ENCODE measurements around the gene SORCS1. TPM values are rescaled to one million over a fixed set of nuclear protein-coding genes. Genes with fewer than 3 reads are reported as not detected.
A peak's percentile ranks its signal among the peaks of the same experiment; 100 is the strongest.

The SORCS1 gene
- total RNA-seq, 2 donors from 2014 or later, result not detected

DNA sequence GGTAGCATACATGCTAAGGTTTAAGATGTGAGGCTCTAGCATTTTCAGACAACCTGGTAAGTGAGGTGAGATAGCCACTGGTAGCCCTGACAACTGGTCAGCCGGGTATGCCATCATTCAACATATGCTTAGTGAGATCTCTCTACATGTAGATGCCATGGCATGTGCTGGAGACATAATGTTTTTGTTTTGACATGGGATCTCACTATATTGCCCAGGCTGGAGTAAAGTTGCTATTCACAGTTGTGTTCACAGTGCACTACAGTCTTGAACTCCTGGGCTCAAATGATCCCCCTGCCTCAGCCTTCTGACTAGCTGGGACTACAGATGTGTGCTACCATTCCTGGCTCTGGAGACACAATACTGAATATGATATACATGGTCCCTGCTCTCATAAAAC, 437.3 kb downstream of the SORCS1 start:
- H3K9me3 Mint-ChIP-seq, result peaks cover 2 to 4% of the 10 kb centered on the region in 2 donors
- no peak for DNase-seq
- H3K36me3 Mint-ChIP-seq (ENCODE audit: insufficient read depth in 2 of 2), result peaks cover 0 to 1% of the 10 kb centered on the region in 2 donors
- no peak overlapping the region for H3K4me3 Mint-ChIP-seq
- no peak for ATAC-seq (replicated peaks in 1 of 2)
- H3K27me3 Mint-ChIP-seq (ENCODE audit: low read depth), result no peaks in the 10 kb centered on the region
- no peaks in the 10 kb centered on the region for H3K4me1 Mint-ChIP-seq (ENCODE audit: low read depth)
- no peak overlapping the region for H3K27ac Mint-ChIP-seq

DNA sequence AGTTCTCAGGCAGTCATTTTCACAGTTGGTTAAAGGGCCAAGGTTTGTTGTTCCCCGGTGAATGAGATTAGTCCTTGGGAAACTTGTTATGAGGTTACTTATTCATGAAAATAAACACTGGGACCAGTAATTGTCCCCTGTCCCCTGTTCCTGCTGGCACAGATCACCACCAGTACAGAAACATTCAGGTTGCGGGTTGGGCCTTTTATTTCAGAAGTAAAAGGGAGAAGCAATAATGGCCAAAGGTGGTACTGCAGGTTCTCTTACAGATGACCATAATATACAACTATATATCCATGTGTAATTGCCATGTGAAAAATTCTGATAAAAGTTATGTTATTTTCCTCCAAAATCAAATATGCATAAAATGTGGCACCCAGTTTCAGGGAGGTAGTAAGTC, 442.0 kb downstream of the SORCS1 start:
- Mint-ChIP-seq H3K4me3 (no peak overlapping the region), H3K27me3 (ENCODE audit: low read depth) (no peaks in the 10 kb centered on the region), H3K27ac (no peak overlapping the region), H3K9me3 (peaks cover 4 to 8% of the 10 kb centered on the region in 2 donors), H3K4me1 (ENCODE audit: low read depth) (no peaks in the 10 kb centered on the region), H3K36me3 (ENCODE audit: insufficient read depth in 2 of 2) (peaks cover 0 to 1% of the 10 kb centered on the region in 2 donors)
- DNase-seq (no peak), ATAC-seq (replicated peaks in 1 of 2) (no peak)

DNA sequence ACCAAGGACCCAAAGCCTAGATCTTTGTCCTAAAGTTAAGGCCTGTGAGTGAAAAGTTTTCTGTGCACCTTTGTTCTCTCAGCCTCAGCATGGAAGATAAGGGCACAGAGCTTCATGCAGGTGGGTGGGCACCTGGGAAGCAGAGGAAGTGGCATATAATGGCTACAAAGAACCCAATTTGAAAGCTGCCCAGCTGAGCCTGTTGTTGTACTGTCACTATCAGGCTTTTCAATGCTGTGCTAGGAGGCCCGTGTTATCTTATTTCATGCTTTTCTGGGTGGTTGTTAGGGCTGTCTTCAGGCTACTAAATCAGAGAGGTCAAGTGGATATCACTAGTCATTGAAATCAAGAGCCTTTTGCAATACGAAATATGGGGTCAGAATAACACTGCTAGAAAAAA, 443.8 kb downstream of the SORCS1 start:
- Mint-ChIP-seq H3K27ac (no peak overlapping the region), H3K27me3 (ENCODE audit: low read depth) (no peaks in the 10 kb centered on the region), H3K4me3 (no peak overlapping the region), H3K9me3 (peaks cover 4 to 8% of the 10 kb centered on the region in 2 donors), H3K4me1 (ENCODE audit: low read depth) (no peaks in the 10 kb centered on the region), H3K36me3 (ENCODE audit: insufficient read depth in 2 of 2) (peaks cover 0 to 1% of the 10 kb centered on the region in 2 donors)
- DNase-seq (no peak), ATAC-seq (replicated peaks in 1 of 2) (no peak)

DNA sequence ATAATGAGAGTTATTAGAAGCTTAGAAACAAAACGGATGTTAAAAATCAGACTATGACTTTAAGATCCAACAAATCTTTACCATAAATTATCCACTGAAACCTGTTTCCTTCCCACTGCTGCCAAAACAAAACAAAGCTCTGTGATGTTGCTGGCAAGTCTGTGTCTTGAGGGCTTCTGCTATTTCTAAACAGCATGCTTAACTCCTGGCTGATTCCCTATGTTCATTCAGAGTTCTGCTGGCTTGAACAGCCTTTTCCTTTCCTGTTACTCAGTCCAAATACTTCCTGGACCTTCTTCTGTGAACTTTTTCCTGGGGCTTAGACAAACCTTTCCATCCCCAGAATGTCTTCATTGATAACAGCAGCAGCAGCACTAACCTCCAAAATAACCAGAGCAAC, 448.1 kb downstream of the SORCS1 start:
- Mint-ChIP-seq H3K27me3 (ENCODE audit: low read depth) (no peaks in the 10 kb centered on the region), H3K4me3 (no peak overlapping the region), H3K36me3 (ENCODE audit: insufficient read depth in 2 of 2) (no peaks in the 10 kb centered on the region), H3K9me3 (peaks cover 4 to 8% of the 10 kb centered on the region in 2 donors), H3K4me1 (ENCODE audit: low read depth) (no peaks in the 10 kb centered on the region), H3K27ac (no peak overlapping the region)
- ATAC-seq (replicated peaks in 1 of 2), result no peak
- DNase-seq, result no peak

DNA sequence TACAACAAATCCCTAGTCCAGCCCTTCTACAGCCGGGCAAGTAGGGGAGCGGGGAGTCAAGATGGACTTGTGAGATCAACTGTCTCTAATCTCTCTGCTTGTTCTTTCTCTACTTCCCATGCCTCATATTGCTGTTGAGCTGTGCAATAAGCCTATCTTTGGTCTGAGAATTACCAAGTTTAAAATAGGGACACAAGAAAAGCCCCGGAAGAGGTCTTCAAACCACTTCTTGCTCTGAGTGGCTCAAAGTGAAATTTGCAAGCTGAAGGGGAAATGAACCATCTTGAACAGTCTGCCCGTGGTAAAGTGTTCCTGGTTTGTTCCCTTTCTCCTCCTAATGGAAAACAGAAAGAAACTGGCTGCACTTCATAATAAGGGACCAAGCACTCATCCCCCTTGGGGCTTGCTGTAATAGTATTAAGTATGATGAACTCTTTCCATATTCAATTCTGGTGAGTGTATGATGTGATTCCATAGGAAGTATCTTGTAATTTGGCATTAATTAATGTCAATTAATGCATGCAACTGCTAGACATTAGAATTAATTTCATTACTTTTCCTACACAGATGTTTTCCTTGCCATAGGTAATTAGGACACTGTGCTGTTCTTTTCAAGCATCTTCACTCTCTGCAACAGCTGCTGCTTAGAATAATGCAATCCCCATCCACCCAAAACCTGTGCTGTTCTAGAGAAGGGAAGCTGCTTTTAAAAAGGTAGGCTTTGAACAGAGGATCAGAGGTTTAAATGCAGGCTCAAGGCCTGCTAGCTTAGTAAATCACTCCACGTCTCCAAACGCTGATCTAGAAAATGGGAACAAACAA, 449.6 kb downstream of the SORCS1 start:
- H3K4me1 Mint-ChIP-seq (ENCODE audit: low read depth), result no peaks in the 10 kb centered on the region
- no peak for ATAC-seq (replicated peaks in 1 of 2)
- H3K36me3 Mint-ChIP-seq (ENCODE audit: insufficient read depth in 2 of 2), result no peaks in the 10 kb centered on the region
- no peak overlapping the region for H3K4me3 Mint-ChIP-seq
- no peak overlapping the region for H3K27ac Mint-ChIP-seq
- no peak for DNase-seq
- H3K27me3 Mint-ChIP-seq (ENCODE audit: low read depth), result no peaks in the 10 kb centered on the region
- peaks cover 4 to 7% of the 10 kb centered on the region in 2 donors for H3K9me3 Mint-ChIP-seq

DNA sequence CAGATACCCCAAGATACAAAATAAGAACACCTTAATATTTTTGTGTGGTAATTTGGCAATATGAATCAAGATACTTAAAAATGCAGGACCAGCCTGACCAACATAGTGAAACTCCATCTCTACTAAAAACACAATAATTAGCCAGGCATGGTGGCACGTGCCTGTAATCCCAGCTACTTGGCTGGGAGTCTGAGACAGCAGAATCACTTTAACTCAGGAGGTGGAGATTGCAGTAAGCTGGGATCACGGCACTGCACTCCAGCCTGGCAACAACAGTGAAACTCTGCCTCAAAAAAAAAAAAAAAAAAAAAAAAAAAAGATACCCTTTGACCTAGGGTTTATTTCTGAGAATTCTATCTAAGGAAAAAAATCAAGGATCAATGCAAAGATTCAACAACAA, 450.7 kb downstream of the SORCS1 start:
- H3K4me3 Mint-ChIP-seq, result no peak overlapping the region
- H3K27ac Mint-ChIP-seq, result no peak overlapping the region
- no peaks in the 10 kb centered on the region for H3K4me1 Mint-ChIP-seq (ENCODE audit: low read depth)
- ATAC-seq (replicated peaks in 1 of 2) (no peak), DNase-seq (no peak)
- H3K27me3 Mint-ChIP-seq (ENCODE audit: low read depth), result no peaks in the 10 kb centered on the region
- H3K9me3 Mint-ChIP-seq, result peaks cover 0 to 3% of the 10 kb centered on the region in 2 donors
- H3K36me3 Mint-ChIP-seq (ENCODE audit: insufficient read depth in 2 of 2), result no peaks in the 10 kb centered on the region

DNA sequence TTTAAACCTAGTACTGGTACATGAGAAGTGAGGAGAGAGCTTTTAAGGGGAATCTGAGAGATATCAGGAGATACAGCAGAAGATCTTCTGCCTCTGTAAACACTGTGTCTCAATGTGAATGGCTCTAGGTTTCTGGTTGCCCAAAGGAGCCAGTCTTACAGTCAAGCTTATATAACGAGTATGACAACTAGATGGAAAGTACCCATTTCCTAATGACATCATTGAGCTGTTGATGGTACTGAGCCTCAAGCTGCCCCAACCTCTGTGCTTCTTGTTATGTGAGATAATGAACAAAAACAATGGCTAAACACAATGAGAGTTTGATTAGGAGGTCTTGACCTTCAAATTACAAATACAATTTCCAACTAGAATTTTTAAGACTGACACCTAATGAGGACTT, 451.5 kb downstream of the SORCS1 start:
- Mint-ChIP-seq H3K27me3 (ENCODE audit: low read depth) (no peaks in the 10 kb centered on the region), H3K36me3 (ENCODE audit: insufficient read depth in 2 of 2) (no peaks in the 10 kb centered on the region), H3K27ac (no peak overlapping the region), H3K4me1 (ENCODE audit: low read depth) (no peaks in the 10 kb centered on the region), H3K4me3 (no peak overlapping the region), H3K9me3 (peaks cover 0 to 3% of the 10 kb centered on the region in 2 donors)
- ATAC-seq (replicated peaks in 1 of 2), result no peak
- no peak for DNase-seq

DNA sequence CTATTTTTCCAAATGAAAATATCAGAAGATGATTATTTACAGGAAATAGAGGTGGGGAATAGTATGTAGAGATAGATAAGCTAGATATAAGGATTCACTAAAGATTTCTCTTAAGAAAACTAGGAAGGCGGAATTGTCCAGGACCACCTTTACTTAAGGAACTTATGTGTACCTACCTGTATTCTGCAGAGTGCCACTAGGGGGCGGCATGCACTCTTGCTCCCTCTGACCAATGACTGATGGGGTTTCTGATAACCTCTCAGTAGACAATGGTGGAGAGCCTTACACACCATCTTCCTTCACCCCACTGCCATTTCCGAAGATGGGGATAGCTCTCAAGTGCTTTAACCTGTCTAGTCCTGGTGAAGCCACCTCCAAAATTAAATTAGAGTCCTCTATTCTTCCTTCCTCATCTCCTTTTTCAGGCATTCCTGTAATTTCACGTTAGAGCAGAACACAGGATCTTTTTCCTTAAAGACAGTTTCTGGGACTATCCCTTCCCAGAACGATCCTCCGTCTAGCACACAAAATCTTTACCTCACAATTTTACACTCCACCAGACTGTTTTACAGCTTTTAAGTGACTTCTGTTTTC, 453.1 kb downstream of the SORCS1 start:
- DNase-seq (peak; percentile 36 to 43), ATAC-seq (replicated peaks in 1 of 2) (no peak)
- Mint-ChIP-seq H3K36me3 (ENCODE audit: insufficient read depth in 2 of 2) (no peaks in the 10 kb centered on the region), H3K4me3 (no peak overlapping the region), H3K27ac (no peak overlapping the region), H3K4me1 (ENCODE audit: low read depth) (no peaks in the 10 kb centered on the region), H3K27me3 (ENCODE audit: low read depth) (no peaks in the 10 kb centered on the region), H3K9me3 (peaks cover 0 to 3% of the 10 kb centered on the region in 2 donors)

DNA sequence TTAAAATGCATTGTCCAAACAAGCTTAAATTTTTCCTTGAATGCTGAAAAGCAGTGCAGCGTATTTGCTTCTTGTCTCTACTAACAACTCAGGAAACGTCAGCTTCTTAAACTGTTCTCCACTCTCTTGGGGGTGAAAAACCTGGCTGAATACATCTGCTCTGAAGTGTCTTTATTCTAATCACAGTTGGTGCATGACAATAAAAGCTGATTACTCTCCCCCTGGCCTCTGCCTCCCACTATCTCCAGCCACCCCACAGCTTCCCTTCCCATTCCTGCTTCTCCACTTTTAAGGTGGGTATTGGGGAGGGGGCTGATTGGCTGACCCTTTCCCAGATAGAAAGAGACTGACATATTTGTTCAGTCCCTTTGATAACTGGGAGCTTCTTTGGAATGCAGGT, 456.0 kb downstream of the SORCS1 start:
- Mint-ChIP-seq H3K4me3 (no peak overlapping the region), H3K4me1 (ENCODE audit: low read depth) (no peaks in the 10 kb centered on the region), H3K27ac (no peak overlapping the region), H3K36me3 (ENCODE audit: insufficient read depth in 2 of 2) (no peaks in the 10 kb centered on the region), H3K27me3 (ENCODE audit: low read depth) (no peaks in the 10 kb centered on the region), H3K9me3 (peaks cover 0 to 3% of the 10 kb centered on the region in 2 donors)
- ATAC-seq (replicated peaks in 1 of 2) (no peak), DNase-seq (no peak)

DNA sequence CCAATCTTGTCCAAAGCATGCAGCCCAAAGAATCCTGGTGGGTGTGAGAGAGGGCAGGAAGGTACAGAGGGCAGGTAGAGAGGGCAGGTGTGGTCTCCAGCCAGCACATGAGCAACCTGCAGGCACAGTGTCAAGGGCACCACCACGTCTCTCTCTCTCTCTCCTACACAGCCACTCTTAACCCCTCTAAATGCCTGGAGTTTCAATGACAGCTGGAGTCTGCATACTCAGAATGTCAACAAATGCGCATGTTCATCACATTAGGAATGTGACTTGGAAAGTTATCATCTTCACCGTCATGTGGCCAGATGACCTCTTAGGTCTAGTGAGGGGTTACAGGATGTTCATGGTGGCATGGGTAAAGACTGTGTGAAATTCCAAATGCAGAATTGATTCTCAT, 456.8 kb downstream of the SORCS1 start:
- no peak overlapping the region for H3K27ac Mint-ChIP-seq
- H3K4me3 Mint-ChIP-seq, result no peak overlapping the region

DNA sequence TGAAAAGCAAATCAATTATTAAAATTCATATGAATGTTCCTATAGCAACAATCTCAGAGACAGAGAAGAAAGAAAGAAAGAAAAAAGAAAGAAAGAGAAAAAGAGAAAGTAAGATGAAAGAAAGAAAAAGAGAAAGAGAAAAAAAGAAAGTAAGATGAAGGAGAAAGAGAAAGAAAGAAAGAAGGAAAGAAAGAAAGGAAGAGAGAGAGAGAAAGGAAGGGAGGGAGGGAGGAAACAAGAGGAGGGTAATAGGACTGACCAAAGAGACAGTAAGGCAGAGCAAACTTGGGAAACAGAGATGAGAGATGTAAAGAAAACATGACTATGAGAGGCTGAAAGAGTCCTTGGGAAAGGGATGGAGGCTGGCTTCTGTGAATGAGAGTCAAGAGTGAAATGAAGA, 458.4 kb downstream of the SORCS1 start:
- no peak for ATAC-seq (replicated peaks in 1 of 2)
- no peaks in the 10 kb centered on the region for H3K4me1 Mint-ChIP-seq (ENCODE audit: low read depth)

More for the DNA sequence above, 456.8 kb downstream of the SORCS1 start:
- DNase-seq, result no peak
- Mint-ChIP-seq H3K36me3 (ENCODE audit: insufficient read depth in 2 of 2) (no peaks in the 10 kb centered on the region), H3K4me1 (ENCODE audit: low read depth) (no peaks in the 10 kb centered on the region), H3K9me3 (peaks cover 0 to 3% of the 10 kb centered on the region in 2 donors), H3K27me3 (ENCODE audit: low read depth) (no peaks in the 10 kb centered on the region)
- ATAC-seq (replicated peaks in 1 of 2), result no peak

DNA sequence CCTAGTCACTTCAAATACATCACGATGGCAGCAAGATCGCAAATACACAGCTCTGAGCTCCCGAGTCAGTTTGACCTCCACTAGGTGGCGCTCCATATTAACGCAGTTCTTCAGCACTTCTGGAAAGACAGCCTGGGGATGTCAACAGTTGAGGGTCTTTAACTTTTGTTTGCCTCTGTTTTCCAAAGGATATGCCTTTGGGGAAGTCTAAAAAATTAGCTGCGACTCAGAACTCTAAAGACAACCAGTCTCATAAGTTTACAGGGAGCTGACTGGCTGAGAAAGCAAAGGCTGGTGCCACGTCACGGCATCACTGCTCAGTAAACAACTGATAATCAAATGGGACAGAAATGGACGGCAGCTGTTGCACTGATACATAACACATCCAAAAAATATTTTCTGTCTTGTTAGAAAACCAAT, 458.8 kb downstream of the SORCS1 start:
- H3K4me3 Mint-ChIP-seq, result no peak overlapping the region
- no peaks in the 10 kb centered on the region for H3K36me3 Mint-ChIP-seq (ENCODE audit: insufficient read depth in 2 of 2)
- DNase-seq, result peak; percentile 29 to 42
- H3K27ac Mint-ChIP-seq, result no peak overlapping the region
- no peaks in the 10 kb centered on the region for H3K4me1 Mint-ChIP-seq (ENCODE audit: low read depth)
- no peak for ATAC-seq (replicated peaks in 1 of 2)
- H3K9me3 Mint-ChIP-seq, result peaks cover 0 to under 1% of the 10 kb centered on the region in 2 donors
- H3K27me3 Mint-ChIP-seq (ENCODE audit: low read depth), result no peaks in the 10 kb centered on the region

More for the DNA sequence above, 458.4 kb downstream of the SORCS1 start:
- H3K27ac Mint-ChIP-seq, result no peak overlapping the region
- H3K36me3 Mint-ChIP-seq (ENCODE audit: insufficient read depth in 2 of 2), result no peaks in the 10 kb centered on the region
- peaks cover 0 to 3% of the 10 kb centered on the region in 2 donors for H3K9me3 Mint-ChIP-seq
- no peak for DNase-seq
- H3K4me3 Mint-ChIP-seq, result no peak overlapping the region
- H3K27me3 Mint-ChIP-seq (ENCODE audit: low read depth), result no peaks in the 10 kb centered on the region

DNA sequence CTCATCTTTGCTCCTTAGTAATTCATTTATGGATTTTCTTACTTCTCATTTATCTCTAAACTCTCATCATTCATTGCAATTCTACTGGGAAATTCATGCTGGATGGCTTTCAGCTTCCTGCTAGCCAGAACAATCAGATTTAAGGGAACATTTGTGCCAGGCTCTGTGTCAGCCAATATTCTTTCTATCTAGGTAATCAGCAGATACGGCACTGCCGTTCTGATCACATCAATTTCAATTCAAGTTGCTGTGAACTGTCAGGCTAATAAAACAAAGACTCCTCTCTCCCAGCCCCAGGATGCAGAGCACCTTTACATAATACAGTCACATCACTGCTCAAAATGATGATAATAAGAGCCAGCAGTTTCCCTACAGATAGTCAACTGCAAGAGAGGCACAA, 468.3 kb downstream of the SORCS1 start:
- Mint-ChIP-seq H3K36me3 (ENCODE audit: insufficient read depth in 2 of 2) (peaks cover 0 to 1% of the 10 kb centered on the region in 2 donors), H3K27ac (no peak overlapping the region), H3K4me1 (ENCODE audit: low read depth) (no peaks in the 10 kb centered on the region), H3K27me3 (ENCODE audit: low read depth) (no peaks in the 10 kb centered on the region), H3K4me3 (no peak overlapping the region), H3K9me3 (peaks cover 0 to 6% of the 10 kb centered on the region in 2 donors)
- ATAC-seq (replicated peaks in 1 of 2) (no peak), DNase-seq (no peak)
